ENCODE results near the gene ERN1.

GRCh38 chr17:64042700-64043485 is 87.1 kb downstream of the ERN1 start:
- TF ChIP-seq CTCF (IDR thresholded peaks at IDR 0.05; ENCODE audit: poor library complexity), result no peak
- TF ChIP-seq EZH2phosphoT487 (IDR thresholded peaks at IDR 0.05; ENCODE audit: low read depth, severe bottlenecking, unreplicated experiment), result no peak
